ENCODE results near the gene DZIP3. TPM values are rescaled to one million over a fixed set of nuclear protein-coding genes. Genes with fewer than 3 reads are reported as not detected.

The DZIP3 gene
- total RNA-seq, 1 experiment from 2014 or later, result 22.1 TPM

DNA sequence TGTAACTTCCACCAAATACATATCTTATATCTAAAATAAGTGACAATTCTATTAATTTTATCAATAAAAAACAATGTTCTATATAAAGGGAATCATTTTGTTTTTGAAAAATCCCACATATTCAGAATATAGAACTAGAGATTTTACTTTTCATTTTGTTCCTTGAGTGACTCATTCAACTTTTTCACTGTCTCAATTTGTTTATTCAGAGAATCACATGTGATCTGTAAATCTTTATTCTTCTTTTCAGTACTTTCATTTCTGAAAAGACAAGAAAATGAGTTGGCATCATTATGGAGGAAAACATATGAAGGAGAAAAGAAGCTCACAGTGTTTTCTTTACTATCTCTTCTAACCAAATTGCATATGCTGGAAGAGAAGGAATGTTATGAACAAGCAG lies 35.3 kb upstream of the DZIP3 start:
- Histone ChIP-seq H2BK12ac (ENCODE audit: insufficient read length, low read depth, low read length) (no peak overlapping the region), H3K79me1 (ENCODE audit: insufficient read depth, low read depth, low read length, poor library complexity, severe bottlenecking) (no peaks in the 10 kb centered on the region), H3K9me3 (ENCODE audit: control insufficient read depth, low read depth, low read length) (no peaks in the 10 kb centered on the region), H4K20me1 (ENCODE audit: control insufficient read depth, insufficient read depth, insufficient read length) (no peaks in the 10 kb centered on the region), H2BK5ac (ENCODE audit: insufficient read length, low read length) (no peak overlapping the region), H3K23ac (ENCODE audit: insufficient read length, low read depth, low read length) (no peak overlapping the region), H3K23me2 (ENCODE audit: insufficient read length, low read depth, low read length, poor library complexity, severe bottlenecking) (no peaks in the 10 kb centered on the region), H2AK5ac (ENCODE audit: insufficient read length, low read length) (no peak overlapping the region), H3K14ac (ENCODE audit: insufficient read depth, low read length) (no peak overlapping the region), H3K4ac (ENCODE audit: low read depth, low read length) (no peak overlapping the region), H3K4me2 (ENCODE audit: insufficient read depth, insufficient read length, low read length) (no peak overlapping the region), H3K27ac (ENCODE audit: insufficient read length, low read depth, low read length) (no peak overlapping the region), H4K91ac (ENCODE audit: insufficient read length, low read depth, low read length) (no peak overlapping the region), H3K79me2 (ENCODE audit: insufficient read depth, low read length) (no peaks in the 10 kb centered on the region), H4K5ac (ENCODE audit: insufficient read length, low read depth, low read length) (no peak overlapping the region), H3K4me1 (ENCODE audit: insufficient read depth, low read length) (no peaks in the 10 kb centered on the region), H2AFZ (ENCODE audit: low read length) (no peak overlapping the region), H3K27me3 (ENCODE audit: insufficient read depth, low read length) (no peaks in the 10 kb centered on the region), H3T11ph (ENCODE audit: low read length) (no peak overlapping the region), H4K8ac (replicated peaks; ENCODE audit: insufficient read length, low read depth, low read length) (no peak overlapping the region), H2BK20ac (ENCODE audit: low read depth, low read length, poor library complexity, severe bottlenecking) (no peak overlapping the region), H3K56ac (ENCODE audit: insufficient read length, low read depth, low read length) (no peak overlapping the region), H3K18ac (ENCODE audit: insufficient read length, low read depth, low read length) (no peak overlapping the region), H2BK120ac (ENCODE audit: low read depth, low read length, poor library complexity, severe bottlenecking) (no peak overlapping the region), H2BK15ac (ENCODE audit: low read depth, low read length) (no peak overlapping the region), H3K9ac (ENCODE audit: extremely low read depth, insufficient read length, low read length) (no peak overlapping the region)
- H3K36me3 Mint-ChIP-seq (ENCODE audit: insufficient read depth in 1 of 3, low read depth in 3 of 3), result peaks cover 17 to 58% (median 56%) of the 10 kb centered on the region in 3 experiments
- H3K27ac Mint-ChIP-seq, result no peak overlapping the region
- no peak for DNase-seq
- peaks cover 0 to 12% of the 10 kb centered on the region in 2 experiments; a peak in 3 of 4 replicates for H3K4me1 Mint-ChIP-seq
- no peaks in the 10 kb centered on the region for H3K27me3 Mint-ChIP-seq (ENCODE audit: low read depth)
- no peak overlapping the region for H3K4me3 Mint-ChIP-seq
- no peak for TF ChIP-seq CTCF (conservative IDR thresholded peaks at IDR 0.05)
- H3K9me3 Mint-ChIP-seq, result no peaks in the 10 kb centered on the region

Measured in H9 (cell line).